GM23248 (cell line): ENCODE measurements around the gene TJAP1.
"Not testable (repeated sequence)": the region's sequence is repeated elsewhere in the genome, so short reads cannot be mapped to it uniquely, and the experiment has no call there.

Experiments
- EZH2 ChIP-seq: fragments of 200-600 bp; sonication (generic); IDR thresholded peaks from 2 replicates; pipeline ENCODE4 v1.6.1; 2018; ENCODE audit warnings: antibody characterized with exemption, mild to moderate bottlenecking; ENCODE audit not compliant: insufficient read depth, poor library complexity, severe bottlenecking
- EZH2phosphoT487 ChIP-seq: fragments of 200-600 bp; sonication (generic); IDR thresholded peaks from 2 replicates; pipeline ENCODE4 v1.6.1; 2018; ENCODE audit warnings: antibody characterized with exemption, moderate library complexity, mild to moderate bottlenecking, low read depth; ENCODE audit not compliant: insufficient read depth

- TF ChIP-seq EZH2phosphoT487, EZH2: not testable (repeated sequence)
Measured at GRCh38 chr6:43458154-43458553, 19.2 kb upstream of the TJAP1 start.
